Ovary (tissue), 9 donors: ENCODE measurements around the gene VKORC1L1. TPM values are rescaled to one million over a fixed set of nuclear protein-coding genes. Genes with fewer than 3 reads are reported as not detected.
"Not testable (repeated sequence)": the region's sequence is repeated elsewhere in the genome, so short reads cannot be mapped to it uniquely, and the experiment has no call there.

Source experiments
- DNase-seq, 5 donors: peaks; one replicate each; pipeline ENCODE4 v3.0.0-alpha.2; 2019 to 2020
- H3K27ac ChIP-seq, 2 donors: fragments of 200-600 bp; one replicate each; pipeline versions ENCODE4 v1.5.1 to v1.8.0; 2019 to 2022
- H3K27me3 ChIP-seq: fragments of 200-600 bp; one replicate; pipeline ENCODE4 v1.8.0; 2022
- H3K36me3 ChIP-seq: fragments of 200-600 bp; sonication (generic); one replicate; pipeline ENCODE4 v1.5.1; 2019
- H3K4me1 ChIP-seq: one replicate; pipeline ENCODE4 v1.8.1; 2013; ENCODE audit warnings: mild to moderate bottlenecking, moderate library complexity; ENCODE audit not compliant: insufficient read depth
- H3K4me3 ChIP-seq: fragments of 200-600 bp; sonication (generic); one replicate; pipeline ENCODE4 v1.5.1; 2017
- H3K9me3 ChIP-seq, 2 donors: fragments of 200-600 bp in 1 of 2; sonication (generic) in 1 of 2; one replicate each; pipeline versions ENCODE4 v1.5.1 to v1.8.1; 2013 to 2019; ENCODE audit warnings: mild to moderate bottlenecking in 1 of 2, moderate library complexity in 1 of 2
- CTCF ChIP-seq, 3 donors: fragments of 450-650 bp in 2 of 3; fragments of 200-600 bp in 1 of 3; IDR thresholded peaks; one replicate each; pipeline versions ENCODE4 v1.5.1 to v1.8.0; 2016 to 2022; ENCODE audit warnings: antibody characterized with exemption in 3 of 3, mild to moderate bottlenecking in 1 of 3
- EP300 ChIP-seq: sonication (generic); formaldehyde crosslinking; IDR thresholded peaks from one replicate; pipeline ENCODE4 v1.6.1; 2017; ENCODE audit warnings: antibody characterized with exemption
- POLR2A ChIP-seq: fragments of 450-650 bp; IDR thresholded peaks from one replicate; pipeline ENCODE4 v1.6.1; 2017; ENCODE audit warnings: antibody characterized with exemption, mild to moderate bottlenecking, moderate library complexity
- WGBS, 3 donors: extraction: QIAGEN DNeasy Blood & Tissue Kit in 1 of 3; methylation state at CpG; one replicate each; pipeline versions ENCODE4 v1.1.5 to v1.1.7; 2013 to 2017; 5-methylcytosine and 5-hydroxymethylcytosine counted together
- intact Hi-C, 4 donors: fragments of 100-400 bp; cut with DNase I; formaldehyde crosslinking; loops; one replicate each; pipeline versions ENCODE4 v1.11.0 to v1.15.1; 2022 to 2023
- polyA plus RNA-seq, 2 donors: library from polyadenylated mRNA; stranded (reverse); fragments of 200-250 nt in 1 of 2; fragments of 350-450 nt in 1 of 2; fragmentation: Illumina TruSeq in 1 of 2; extraction: RNeasy Lipid Tissue Mini Kit (QIAGEN cat#74804) in 1 of 2; gene quantifications; one replicate each; pipeline ENCODE4 v1.2.3, GENCODE V29; 2013 to 2014
- small RNA-seq: library from RNA; depleted of rRNA; stranded (forward); fragments of <200 nt; gene quantifications from one replicate; pipeline ENCODE3, GENCODE V24; 2016
- total RNA-seq, 7 donors: library from RNA; depleted of rRNA in 2 of 7; stranded (reverse); fragments of >200 nt in 2 of 7; fragmentation: NEBNext Ultra II Directional in 3 of 7; extraction: Animal tissue kit (Norgen Biotek cat#: 25700) in 3 of 7; gene quantifications; one replicate each; pipeline versions ENCODE4 v1.1.0 to v1.2.4, GENCODE V29; 2016 to 2023
- donor health status: DM: no; HTN: no; CAD: no; lungs with moderate emphysema.
- donor health status: DM: no; HTN: no; CAD: no.
- donor health status: Bipolar disorder and iron deficiency.
- donor health status: DM: yes; HTN: yes; CAD: no.
- donor health status: DM: no; HTN: no; CAD: no.
- donor health status: DM: yes; HTN: yes; CAD: no.

VKORC1L1 gene
- total and polyA plus RNA-seq, 9 donors: 11.8 to 38.0 (median 24.8) TPM

GRCh38 chr7:65992526-65992925, 119.7 kb downstream of the VKORC1L1 start:
- Histone ChIP-seq H3K27me3 (no peaks in the 10 kb centered on the region), H3K4me1 (no peaks in the 10 kb centered on the region), H3K4me3 (no peak overlapping the region), H3K27ac (no peak overlapping the region), H3K36me3 (no peaks in the 10 kb centered on the region), H3K9me3 (no peaks in the 10 kb centered on the region)
- TF ChIP-seq CTCF (IDR thresholded peaks at IDR 0.05) (no peak), POLR2A (no peak), EP300 (no peak)
- DNase-seq: no peak
- intact Hi-C loops: no loop called here
- 73 to 84% (median 78%) methylated on average over 4 of the region's 4 CpGs for WGBS, 3 donors

GRCh38 chr7:65994984-65995383, 122.1 kb downstream of the VKORC1L1 start:
- DNase-seq, intact Hi-C loops: not testable (repeated sequence)

GRCh38 chr7:66000823-66001417, 128.0 kb downstream of the VKORC1L1 start:
- H3K27me3 ChIP-seq, H3K4me3 ChIP-seq, H3K36me3 ChIP-seq, H3K27ac ChIP-seq, H3K9me3 ChIP-seq, H3K4me1 ChIP-seq, DNase-seq, intact Hi-C loops: not testable (repeated sequence)
- WGBS, 3 donors: 26 to 39% (median 30%) methylated on average over 1 of the region's 5 CpGs

More at GRCh38 chr7:65994984-65995383, 122.1 kb downstream of the VKORC1L1 start:
- not testable (repeated sequence) for H3K27ac ChIP-seq, H3K27me3 ChIP-seq, H3K4me1 ChIP-seq, H3K4me3 ChIP-seq, H3K36me3 ChIP-seq, H3K9me3 ChIP-seq
- 0 to 95% (median 93%) methylated on average over 1 of the region's 1 CpG for WGBS, 3 donors

- H3K36me3 ChIP-seq, intact Hi-C loops, H3K27me3 ChIP-seq, H3K4me3 ChIP-seq, H3K27ac ChIP-seq, H3K9me3 ChIP-seq, H3K4me1 ChIP-seq, DNase-seq: not testable (repeated sequence)
- 70 to 75% (median 74%) methylated on average over 8 of the region's 8 CpGs for WGBS, 3 donors
Measured at GRCh38 chr7:66005115-66005671, 132.3 kb downstream of the VKORC1L1 start.

GRCh38 chr7:66007232-66007631, 134.4 kb downstream of the VKORC1L1 start:
- Histone ChIP-seq H3K4me3 (no peak overlapping the region), H3K4me1 (no peaks in the 10 kb centered on the region), H3K27ac (no peak overlapping the region), H3K27me3 (no peaks in the 10 kb centered on the region), H3K36me3 (no peaks in the 10 kb centered on the region), H3K9me3 (no peaks in the 10 kb centered on the region)
- intact Hi-C loops: no loop called here
- no peak for DNase-seq
- 66 to 71% (median 70%) methylated on average over 6 of the region's 6 CpGs for WGBS, 3 donors
- TF ChIP-seq CTCF (IDR thresholded peaks at IDR 0.05) (no peak), POLR2A (no peak), EP300 (no peak)

Small RNA genes within 50 kb of the gene (small RNA-seq; reads per million reads assigned to genes)
- gene AC073261.1 (not detected), gene RNU6-973P (not detected)

Other genes with a start within 250 kb of the VKORC1L1 start
- gene GUSB, start 109.1 kb downstream of the VKORC1L1 start, total RNA-seq: 10 to 100 TPM; 19.6 to 41.8 (median 36.1) TPM
- gene GUSB, start 109.1 kb downstream of the VKORC1L1 start, polyA plus RNA-seq: 10 to 100 TPM; 54.0 to 80.9 TPM
- 10 to 100 TPM; 11.9 to 28.8 (median 18.6) TPM for gene ASL, start 202.7 kb downstream of the VKORC1L1 start, total RNA-seq
- 10 to 100 TPM in 1 of 2 donors, 1 to 10 TPM in 1; 2.8 to 26.7 TPM for gene ASL, start 202.7 kb downstream of the VKORC1L1 start, polyA plus RNA-seq
- gene CRCP, start 241.8 kb downstream of the VKORC1L1 start, total RNA-seq: 10 to 100 TPM; 25.0 to 46.8 (median 29.1) TPM
- 10 to 100 TPM; 23.2 to 46.1 TPM for gene CRCP, start 241.8 kb downstream of the VKORC1L1 start, polyA plus RNA-seq